NCI-H345 treated with DMSO at 0.1 percent for 48 hours (cell line): Measurements from ENCODE around the gene RFX7.
A peak's percentile ranks its signal among the peaks of the same experiment; 100 is the strongest.

ENCODE experiments used
- DNase-seq: peaks from one replicate; lab custom pipeline; 2025; ENCODE audit not compliant: unreplicated experiment; lab: John Stamatoyannopoulos, UW

Gene RFX7

GRCh38 chr15:56052395-56053045, 191.2 kb downstream of the RFX7 start:
- peak; percentile 16 for DNase-seq

DNA sequence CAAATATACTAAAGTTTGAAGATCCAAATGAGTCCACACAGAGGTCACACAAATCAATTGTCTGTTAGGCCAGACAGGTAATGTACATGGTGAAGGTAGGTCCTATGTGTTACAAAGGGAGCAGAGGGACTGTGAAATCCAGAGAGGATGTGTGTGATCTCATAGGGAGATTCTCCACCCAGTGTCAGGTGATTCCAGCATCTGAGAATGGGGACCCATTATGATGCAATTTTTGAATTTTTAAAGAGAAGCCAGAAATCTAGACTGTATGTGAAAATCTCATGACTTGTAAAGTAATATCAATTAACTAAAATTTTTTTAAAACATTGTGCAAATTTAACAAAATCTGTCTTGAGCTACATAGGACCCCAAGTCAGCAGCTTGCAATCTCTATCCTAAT, 192.0 kb downstream of the RFX7 start:
- DNase-seq, result no peak

- no peak for DNase-seq
Observed at GRCh38 chr15:56049577-56049976, 194.1 kb downstream of the RFX7 start.

GRCh38 chr15:56047354-56047753, 196.3 kb downstream of the RFX7 start:
- no peak for DNase-seq

DNA sequence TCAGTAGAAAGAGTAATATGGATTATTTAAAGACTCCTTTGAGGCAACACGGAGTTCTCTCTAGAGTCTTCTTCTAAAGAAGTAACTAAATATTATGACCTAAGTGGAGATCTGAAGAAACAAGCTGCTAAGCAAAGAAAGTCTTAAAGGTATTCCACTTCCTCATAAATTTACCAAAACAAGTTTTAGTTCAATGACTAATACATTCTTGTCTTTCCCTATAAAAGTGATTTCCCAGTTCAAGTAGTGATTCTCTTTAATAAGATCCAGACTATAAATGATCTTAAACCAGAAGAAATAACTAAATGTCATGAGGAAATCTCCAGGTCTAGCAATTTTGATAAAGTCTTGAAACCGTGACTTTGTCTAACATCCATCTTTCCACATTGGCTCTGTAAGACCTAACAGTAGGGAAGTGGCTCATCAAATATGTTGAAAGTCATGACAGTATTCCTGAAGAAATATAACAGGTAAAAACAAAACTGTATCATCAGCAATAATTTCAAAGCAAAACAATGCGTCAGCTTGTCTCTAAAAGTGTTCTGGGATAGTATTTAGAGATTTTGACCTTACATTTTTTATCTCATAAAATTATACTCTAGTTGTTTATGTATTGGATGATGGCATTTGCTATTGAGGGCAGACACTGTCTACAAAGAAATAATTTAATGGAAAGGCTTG, 198.5 kb downstream of the RFX7 start:
- no peak for DNase-seq

- DNase-seq, result no peak
Observed at GRCh38 chr15:56042982-56043980, 200.4 kb downstream of the RFX7 start.

DNA sequence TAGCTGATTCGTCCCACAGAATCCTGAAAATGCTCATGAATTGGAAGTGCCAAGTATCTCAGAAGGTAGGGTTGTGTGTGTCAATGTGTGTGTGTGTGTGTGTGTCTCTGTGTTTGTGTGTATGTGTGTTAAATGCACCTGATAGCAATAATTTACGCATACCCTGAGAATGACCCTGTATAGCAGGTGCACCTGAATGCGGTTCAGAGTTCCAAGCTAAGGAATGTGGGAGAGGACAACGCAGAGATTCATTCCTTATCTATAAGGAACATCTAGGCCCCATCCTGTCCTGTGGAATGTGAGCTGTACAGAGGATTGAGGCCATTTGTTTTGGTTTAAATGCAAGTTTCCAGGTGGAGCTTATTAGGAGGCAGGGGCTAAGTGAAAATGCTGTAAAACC, 201.2 kb downstream of the RFX7 start:
- DNase-seq, result no peak

- no peak for DNase-seq
Observed at GRCh38 chr15:56042031-56042430, 201.6 kb downstream of the RFX7 start.

DNA sequence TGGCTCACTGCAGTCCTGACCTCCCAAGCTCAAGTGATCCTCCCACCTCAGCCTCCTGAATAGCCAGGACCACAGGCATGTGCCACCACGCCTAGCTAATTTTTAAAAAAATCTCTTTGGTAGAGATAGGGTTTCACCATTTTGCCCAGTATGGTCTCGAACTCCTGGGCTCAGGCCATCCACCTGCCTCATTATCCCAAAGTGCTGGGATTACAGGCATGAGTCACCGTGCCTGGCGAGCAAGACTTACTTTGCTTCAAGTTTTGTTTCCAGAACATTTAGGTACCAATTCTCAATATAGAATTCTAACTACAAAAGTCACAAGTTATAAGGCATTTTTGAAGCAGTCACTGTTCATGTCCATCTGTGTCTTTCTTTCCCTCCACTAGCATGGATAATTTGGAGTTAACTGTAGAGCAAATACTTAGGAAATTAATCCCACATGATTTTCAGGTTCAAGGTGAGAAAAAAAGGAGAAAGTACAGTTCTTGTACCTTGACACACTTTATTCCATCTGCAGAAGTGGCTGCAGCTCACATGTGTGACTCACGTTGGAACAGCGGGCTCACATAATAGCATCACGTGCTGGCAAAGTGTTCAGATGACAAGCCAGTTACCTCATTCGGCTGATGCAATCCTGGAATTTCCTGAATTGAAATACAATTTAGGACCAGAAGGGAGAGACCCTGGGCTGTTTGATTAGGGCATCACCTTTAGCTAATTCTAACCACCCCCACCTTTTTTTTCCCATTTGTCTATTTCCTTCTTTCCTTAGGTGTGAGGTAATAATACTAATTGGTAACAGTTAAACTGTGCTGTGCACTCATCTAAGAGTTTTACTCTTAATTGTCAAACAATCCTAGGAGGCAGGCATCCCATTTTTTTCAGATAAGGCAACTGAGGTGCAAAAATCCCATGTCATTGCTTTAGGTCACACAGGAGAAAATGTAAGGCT, 203.3 kb downstream of the RFX7 start:
- DNase-seq, result peak; percentile 0

DNA sequence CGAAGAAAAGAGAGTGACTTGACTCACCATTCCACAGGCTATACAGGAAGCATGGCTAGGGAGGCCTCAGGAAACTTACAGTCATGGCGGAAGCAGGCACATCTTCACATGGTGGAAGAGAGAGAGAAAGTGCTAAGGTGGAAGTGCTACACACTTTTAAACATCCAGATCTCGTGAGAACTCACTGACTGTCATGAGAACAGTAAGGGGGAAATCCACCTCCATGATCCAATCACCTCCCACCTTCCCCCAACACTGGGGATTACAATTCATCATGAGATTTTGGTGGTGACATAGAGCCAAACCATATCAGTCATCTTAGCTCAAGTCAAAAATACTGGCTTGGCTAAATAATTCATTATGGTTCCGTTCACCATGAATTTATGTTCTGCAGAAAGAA, 205.0 kb downstream of the RFX7 start:
- DNase-seq, result no peak

GRCh38 chr15:56038015-56038414, 205.7 kb downstream of the RFX7 start:
- DNase-seq, result no peak
